HepG2 (cell line): Measurements from ENCODE around the gene BABAM1. TPM values are rescaled to one million over a fixed set of nuclear protein-coding genes. Genes with fewer than 3 reads are reported as not detected.

Experiments used
- AKAP8 ChIP-seq: sonication (generic); formaldehyde crosslinking; IDR thresholded peaks from 2 replicates; pipeline ENCODE4 v1.5.1; 2020; ENCODE audit warnings: mild to moderate bottlenecking, missing genetic modification reagents
- ARHGAP35 ChIP-seq: sonication (generic); formaldehyde crosslinking; IDR thresholded peaks from 2 replicates; pipeline ENCODE4 v1.9.0; 2022; ENCODE audit warnings: mild to moderate bottlenecking, inconsistent platforms, moderate library complexity, missing genetic modification reagents, borderline replicate concordance
- ATF7 ChIP-seq, 2 experiments: fragments of 450-650 bp in 1 of 2; sonication (generic) in 1 of 2; formaldehyde crosslinking in 1 of 2; IDR thresholded peaks; 2 replicates each; pipeline versions ENCODE4 v1.4.0 to v1.6.1; 2016 to 2020; ENCODE audit warnings: antibody characterized with exemption in 1 of 2, mild to moderate bottlenecking in 1 of 2, missing genetic modification reagents in 1 of 2
- BORCS8-MEF2B ChIP-seq: sonication (generic); formaldehyde crosslinking; IDR thresholded peaks from 2 replicates; pipeline ENCODE4 v1.8.0; 2022; ENCODE audit warnings: mild to moderate bottlenecking, missing genetic modification reagents
- EHMT2 ChIP-seq: fragments of 200-600 bp; sonication (generic); IDR thresholded peaks from 2 replicates; pipeline ENCODE4 v1.7.0; 2017; ENCODE audit warnings: antibody characterized with exemption, low read depth, low read length, borderline replicate concordance
- HDAC1 ChIP-seq: sonication (generic); formaldehyde crosslinking; IDR thresholded peaks from 2 replicates; pipeline ENCODE4 v1.5.1; 2020; ENCODE audit warnings: mild to moderate bottlenecking, missing genetic modification reagents
- KMT2B ChIP-seq: IDR thresholded peaks from 2 replicates; pipeline ENCODE4 v1.6.1; 2016; ENCODE audit warnings: missing genetic modification reagents, missing compliant biosample characterization
- MTA1 ChIP-seq: sonication (generic); formaldehyde crosslinking; IDR thresholded peaks from 2 replicates; pipeline ENCODE4 v1.4.0; 2020; ENCODE audit warnings: missing genetic modification reagents, mild to moderate bottlenecking, borderline replicate concordance
- PHF8 ChIP-seq: sonication (generic); formaldehyde crosslinking; IDR thresholded peaks from 2 replicates; pipeline ENCODE4 v1.5.0; 2020; ENCODE audit warnings: missing genetic modification reagents
- PITX1 ChIP-seq: sonication (generic); formaldehyde crosslinking; IDR thresholded peaks from 2 replicates; pipeline ENCODE4 v1.5.1; 2020; ENCODE audit warnings: mild to moderate bottlenecking, missing genetic modification reagents
- RELA ChIP-seq: sonication (generic); formaldehyde crosslinking; IDR thresholded peaks from 2 replicates; pipeline ENCODE4 v1.4.0; 2020; ENCODE audit warnings: missing genetic modification reagents
- SRSF1 ChIP-seq: fragments of 200-400 bp; formaldehyde crosslinking; optimal IDR thresholded peaks from 2 replicates; pipeline ENCODE3; 2017; ENCODE audit warnings: mild to moderate bottlenecking, low read depth, low read length, moderate library complexity
- TFAP4 ChIP-seq: sonication (generic); IDR thresholded peaks from 2 replicates; pipeline ENCODE4 v1.6.1; 2016; ENCODE audit warnings: low read depth, borderline replicate concordance
- WIZ ChIP-seq: sonication (generic); formaldehyde crosslinking; IDR thresholded peaks from 2 replicates; pipeline ENCODE4 v1.5.1; 2020; ENCODE audit warnings: mild to moderate bottlenecking, missing genetic modification reagents
- ZC3H13 ChIP-seq: sonication (generic); formaldehyde crosslinking; IDR thresholded peaks from 2 replicates; pipeline ENCODE4 v1.8.1; 2023; ENCODE audit warnings: mild to moderate bottlenecking, missing genetic modification reagents, moderate library complexity
- ZKSCAN8 ChIP-seq: IDR thresholded peaks from 2 replicates; pipeline ENCODE4 v1.6.1; 2016; ENCODE audit warnings: borderline replicate concordance, missing genetic modification reagents, missing compliant biosample characterization
- ZNF557 ChIP-seq: sonication (generic); formaldehyde crosslinking; IDR thresholded peaks from 2 replicates; pipeline ENCODE4 v1.4.0; 2020; ENCODE audit warnings: missing genetic modification reagents
- ZNF558 ChIP-seq: sonication (generic); formaldehyde crosslinking; IDR thresholded peaks from 2 replicates; pipeline ENCODE4 v1.9.0; 2022; ENCODE audit warnings: mild to moderate bottlenecking, missing genetic modification reagents, borderline replicate concordance
- ZNF670 ChIP-seq: sonication (generic); formaldehyde crosslinking; IDR thresholded peaks from 2 replicates; pipeline ENCODE4 v1.8.0; 2022; ENCODE audit warnings: mild to moderate bottlenecking, missing genetic modification reagents, borderline replicate concordance
- ZNF691 ChIP-seq: sonication (generic); formaldehyde crosslinking; IDR thresholded peaks from 2 replicates; pipeline ENCODE4 v1.4.0; 2020; ENCODE audit warnings: missing genetic modification reagents, low read depth, mild to moderate bottlenecking, borderline replicate concordance
- ZNF816 ChIP-seq: sonication (generic); formaldehyde crosslinking; IDR thresholded peaks from 2 replicates; pipeline ENCODE4 v1.8.0; 2022; ENCODE audit warnings: missing genetic modification reagents, mild to moderate bottlenecking, borderline replicate concordance
- polyA plus RNA-seq, 8 experiments: library from polyadenylated mRNA; depleted of rRNA in 3 of 8; stranded (reverse) in 7 of 8; unstranded in 1 of 8; fragments of >200 nt; fragmentation: Illumina TruSeq in 4 of 8; extraction: Trizol in 4 of 8; gene quantifications; 2 replicates each; pipeline versions ENCODE4 v1.2.1 to v1.2.3, GENCODE V29; 2011 to 2016; ENCODE audit warnings: low read depth in 4 of 8, missing spikeins in 1 of 8, mixed read lengths in 1 of 8; ENCODE audit not compliant: insufficient read depth in 1 of 8
- total RNA-seq, 5 experiments: library from RNA; depleted of rRNA; stranded (reverse); fragments of >200 nt; fragmentation: Illumina TruSeq; extraction: Trizol; gene quantifications; 2 replicates each; pipeline ENCODE4 v1.2.3, GENCODE V29; 2016; ENCODE audit warnings: low read depth in 1 of 5
- TF ChIP-seq, protein P1 (sequence below): sonication (generic); formaldehyde crosslinking; IDR thresholded peaks from 2 replicates; pipeline ENCODE4 v1.4.0; 2020; ENCODE audit warnings: missing genetic modification reagents
- TF ChIP-seq, protein P2 (sequence below): sonication (generic); formaldehyde crosslinking; IDR thresholded peaks from 2 replicates; pipeline ENCODE4 v1.8.1; 2023; ENCODE audit warnings: mild to moderate bottlenecking, missing genetic modification reagents

BABAM1 gene
- total and polyA plus RNA-seq, 2 of the 13 experiments (the other 11 are each of a cell fraction or from before 2014, with no cell fraction given), result 70.0 to 82.0 TPM

DNA sequence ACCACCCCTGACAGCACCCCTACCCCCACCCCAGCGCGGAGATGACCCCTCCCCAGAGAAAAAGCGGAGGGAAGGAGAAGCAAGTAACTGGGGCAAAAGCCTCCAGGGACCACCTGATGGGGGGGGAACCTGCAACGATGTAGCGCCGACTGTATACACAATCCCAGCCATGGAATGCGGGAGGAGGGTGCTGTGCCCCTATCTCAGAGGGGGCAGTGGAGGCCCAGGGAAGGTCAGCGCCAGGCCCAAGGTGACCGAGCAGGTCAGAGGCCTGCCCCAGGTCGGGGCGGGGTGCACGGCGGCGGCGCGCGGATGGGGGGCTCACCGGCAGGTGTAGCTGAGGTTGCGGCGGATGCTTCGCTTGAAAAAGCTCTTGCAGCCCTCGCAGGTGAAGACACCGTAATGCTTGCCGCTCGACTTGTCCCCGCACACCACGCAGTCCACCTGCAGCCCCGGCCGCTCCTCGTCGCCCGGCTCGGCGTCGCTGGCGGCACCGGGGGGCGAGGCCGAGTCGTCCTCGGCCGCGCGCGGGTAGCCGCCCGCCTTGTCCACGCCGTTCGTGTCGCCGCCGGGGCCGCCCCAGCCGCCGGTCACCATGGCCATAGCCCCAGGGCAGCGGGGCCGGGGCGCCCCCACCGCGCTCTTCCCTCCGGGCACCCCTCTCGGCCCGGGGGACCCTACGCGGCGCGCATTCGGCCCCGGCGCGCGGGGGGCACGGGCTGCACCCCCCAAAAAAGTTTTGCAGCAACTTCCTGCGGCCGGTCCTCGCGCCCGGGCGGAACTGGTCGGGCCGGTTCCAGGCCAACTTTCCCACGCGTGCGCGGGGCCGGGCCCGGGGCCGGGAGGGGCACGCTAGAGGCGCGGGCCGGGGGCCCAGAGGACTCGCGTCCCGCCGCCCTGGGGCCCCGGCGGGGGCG is 22.4 kb upstream of the BABAM1 start (continued):
- TF ChIP-seq, protein P1, sequence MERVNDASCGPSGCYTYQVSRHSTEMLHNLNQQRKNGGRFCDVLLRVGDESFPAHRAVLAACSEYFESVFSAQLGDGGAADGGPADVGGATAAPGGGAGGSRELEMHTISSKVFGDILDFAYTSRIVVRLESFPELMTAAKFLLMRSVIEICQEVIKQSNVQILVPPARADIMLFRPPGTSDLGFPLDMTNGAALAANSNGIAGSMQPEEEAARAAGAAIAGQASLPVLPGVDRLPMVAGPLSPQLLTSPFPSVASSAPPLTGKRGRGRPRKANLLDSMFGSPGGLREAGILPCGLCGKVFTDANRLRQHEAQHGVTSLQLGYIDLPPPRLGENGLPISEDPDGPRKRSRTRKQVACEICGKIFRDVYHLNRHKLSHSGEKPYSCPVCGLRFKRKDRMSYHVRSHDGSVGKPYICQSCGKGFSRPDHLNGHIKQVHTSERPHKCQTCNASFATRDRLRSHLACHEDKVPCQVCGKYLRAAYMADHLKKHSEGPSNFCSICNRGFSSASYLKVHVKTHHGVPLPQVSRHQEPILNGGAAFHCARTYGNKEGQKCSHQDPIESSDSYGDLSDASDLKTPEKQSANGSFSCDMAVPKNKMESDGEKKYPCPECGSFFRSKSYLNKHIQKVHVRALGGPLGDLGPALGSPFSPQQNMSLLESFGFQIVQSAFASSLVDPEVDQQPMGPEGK (CRISPR knock-in tag), result 0 out of 2 replicates have a peak, but pooled peaks have one; percentile 1
- 0 out of 2 replicates have a peak, but pooled peaks have one; percentile 3 for TF ChIP-seq ZNF691
- 0 out of 2 replicates have a peak, but pooled peaks have one; percentile 49 for TF ChIP-seq WIZ
- no peak for TF ChIP-seq RELA (CRISPR knock-in tag)
- TF ChIP-seq ATF7 (IDR thresholded peaks at IDR 0.05), result no peak
- TF ChIP-seq ATF7 (CRISPR knock-in tag; IDR thresholded peaks at IDR 0.05), result peak; percentile 49; the same call in 1 of the 2 replicates
- TF ChIP-seq SRSF1, result peak; percentile 49
- TF ChIP-seq, protein P2, sequence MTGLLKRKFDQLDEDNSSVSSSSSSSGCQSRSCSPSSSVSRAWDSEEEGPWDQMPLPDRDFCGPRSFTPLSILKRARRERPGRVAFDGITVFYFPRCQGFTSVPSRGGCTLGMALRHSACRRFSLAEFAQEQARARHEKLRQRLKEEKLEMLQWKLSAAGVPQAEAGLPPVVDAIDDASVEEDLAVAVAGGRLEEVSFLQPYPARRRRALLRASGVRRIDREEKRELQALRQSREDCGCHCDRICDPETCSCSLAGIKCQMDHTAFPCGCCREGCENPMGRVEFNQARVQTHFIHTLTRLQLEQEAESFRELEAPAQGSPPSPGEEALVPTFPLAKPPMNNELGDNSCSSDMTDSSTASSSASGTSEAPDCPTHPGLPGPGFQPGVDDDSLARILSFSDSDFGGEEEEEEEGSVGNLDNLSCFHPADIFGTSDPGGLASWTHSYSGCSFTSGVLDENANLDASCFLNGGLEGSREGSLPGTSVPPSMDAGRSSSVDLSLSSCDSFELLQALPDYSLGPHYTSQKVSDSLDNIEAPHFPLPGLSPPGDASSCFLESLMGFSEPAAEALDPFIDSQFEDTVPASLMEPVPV (CRISPR knock-in tag), result peak; percentile 33
- 0 out of 2 replicates have a peak, but pooled peaks have one; percentile 3 for TF ChIP-seq TFAP4
- TF ChIP-seq ZNF670 (CRISPR knock-in tag), result 0 out of 2 replicates have a peak, but pooled peaks have one; percentile 1
- TF ChIP-seq EHMT2, result no peak
- TF ChIP-seq AKAP8 (CRISPR knock-in tag), result peak; percentile 13; the same call in 1 of the 2 replicates
- no peak for TF ChIP-seq ARHGAP35
- peak; percentile 38 for TF ChIP-seq HDAC1 (CRISPR knock-in tag)
- TF ChIP-seq BORCS8-MEF2B, result peak; percentile 46; the same call in 1 of the 2 replicates
- 0 out of 2 replicates have a peak, but pooled peaks have one; percentile 4 for TF ChIP-seq MTA1 (CRISPR knock-in tag)
- peak; percentile 100 for TF ChIP-seq ZKSCAN8 (CRISPR knock-in tag)
- no peak for TF ChIP-seq PITX1 (CRISPR knock-in tag)
- 0 out of 2 replicates have a peak, but pooled peaks have one; percentile 3 for TF ChIP-seq ZNF558 (CRISPR knock-in tag)
- TF ChIP-seq ZC3H13 (CRISPR knock-in tag), result peak; percentile 39; the same call in 1 of the 2 replicates
- TF ChIP-seq ZNF816 (CRISPR knock-in tag), result peak; percentile 34; the same call in 1 of the 2 replicates
- TF ChIP-seq KMT2B (CRISPR knock-in tag), result no peak
- 0 out of 2 replicates have a peak, but pooled peaks have one; percentile 28 for TF ChIP-seq PHF8 (CRISPR knock-in tag)
- TF ChIP-seq ZNF557 (CRISPR knock-in tag), result no peak
